Activated gamma-delta T cell (primary cell): Measurements from ENCODE around the gene SPATC1L.

ENCODE experiments used
- DNase-seq: peaks from one replicate; lab custom pipeline; 2025; lab: John Stamatoyannopoulos, UW

Gene SPATC1L

DNA sequence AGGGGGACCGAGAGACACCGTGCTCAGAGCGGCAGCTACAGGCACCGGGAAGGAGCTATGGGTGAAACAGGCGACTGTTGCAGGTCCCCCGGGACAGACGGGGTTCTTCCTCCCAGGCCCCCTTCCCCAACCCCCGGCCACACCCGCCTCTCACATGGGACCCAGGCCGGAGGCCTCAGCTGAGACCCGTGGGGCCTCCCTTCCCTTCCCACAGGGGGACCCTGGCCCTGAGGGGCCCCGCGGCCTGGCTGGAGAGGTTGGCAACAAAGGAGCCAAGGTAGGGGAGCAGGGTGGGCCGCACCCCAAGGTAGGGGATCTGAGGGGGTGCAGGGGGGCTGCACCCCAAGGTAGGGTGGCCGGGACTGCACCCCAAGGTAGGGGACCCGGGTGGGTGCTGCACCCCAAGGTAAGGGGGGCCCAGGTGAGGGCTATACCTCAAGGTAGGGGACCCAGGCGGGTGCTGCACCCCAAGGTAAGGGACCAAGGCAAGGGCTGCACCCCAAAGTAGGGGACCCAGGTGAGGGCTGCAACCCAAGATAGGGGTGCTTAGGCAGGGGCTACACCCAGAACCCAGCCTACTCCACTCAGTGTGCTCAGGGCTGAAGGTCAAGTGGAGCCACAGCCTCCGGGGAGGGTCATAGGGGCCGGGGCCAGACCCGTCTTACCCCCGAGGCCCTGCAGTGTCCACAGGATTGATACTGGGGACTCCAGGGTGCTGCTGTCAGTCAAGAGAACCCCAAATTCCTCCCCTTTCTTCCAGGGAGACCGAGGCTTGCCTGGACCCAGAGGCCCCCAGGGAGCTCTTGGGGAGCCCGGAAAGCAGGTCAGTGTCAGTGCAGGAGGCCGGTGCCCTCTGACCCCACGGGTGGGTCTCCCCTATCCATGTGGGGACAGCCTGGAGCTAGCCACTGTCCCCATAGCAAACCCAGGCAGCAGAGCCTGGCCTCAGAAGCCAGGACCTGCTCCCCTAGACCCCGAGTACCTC, 63.7 kb downstream of the SPATC1L start:
- DNase-seq = no peak

DNA sequence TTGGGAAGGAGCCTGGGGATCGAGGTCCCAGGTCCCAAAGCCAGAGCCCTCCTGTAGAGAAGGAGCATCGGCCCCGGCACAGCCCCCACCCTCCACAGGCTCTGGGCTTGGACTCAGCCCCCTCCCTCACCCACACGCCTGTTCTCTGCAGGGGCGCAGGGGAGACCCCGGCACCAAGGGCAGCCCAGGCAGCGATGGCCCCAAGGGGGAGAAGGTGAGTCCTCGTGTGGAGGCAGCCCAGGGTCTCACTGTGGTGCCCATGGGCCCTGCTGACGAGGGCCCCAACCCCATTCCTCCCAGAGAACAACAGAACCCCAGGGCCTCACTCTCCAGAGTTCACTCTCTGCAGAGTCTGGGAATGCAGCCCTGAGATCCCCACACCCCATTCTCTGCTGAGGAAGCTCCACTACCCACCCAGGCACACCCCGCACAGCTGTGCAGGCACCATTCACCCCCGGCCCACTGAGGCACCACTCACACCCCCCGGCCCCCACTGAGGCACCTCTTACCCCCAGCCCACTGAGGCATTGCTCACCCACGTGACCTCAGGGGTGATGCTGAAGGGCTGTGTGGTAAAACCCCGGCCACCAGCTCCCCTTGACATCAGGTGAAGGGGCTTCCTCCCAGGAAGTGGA, 64.5 kb downstream of the SPATC1L start:
- DNase-seq = no peak

DNA sequence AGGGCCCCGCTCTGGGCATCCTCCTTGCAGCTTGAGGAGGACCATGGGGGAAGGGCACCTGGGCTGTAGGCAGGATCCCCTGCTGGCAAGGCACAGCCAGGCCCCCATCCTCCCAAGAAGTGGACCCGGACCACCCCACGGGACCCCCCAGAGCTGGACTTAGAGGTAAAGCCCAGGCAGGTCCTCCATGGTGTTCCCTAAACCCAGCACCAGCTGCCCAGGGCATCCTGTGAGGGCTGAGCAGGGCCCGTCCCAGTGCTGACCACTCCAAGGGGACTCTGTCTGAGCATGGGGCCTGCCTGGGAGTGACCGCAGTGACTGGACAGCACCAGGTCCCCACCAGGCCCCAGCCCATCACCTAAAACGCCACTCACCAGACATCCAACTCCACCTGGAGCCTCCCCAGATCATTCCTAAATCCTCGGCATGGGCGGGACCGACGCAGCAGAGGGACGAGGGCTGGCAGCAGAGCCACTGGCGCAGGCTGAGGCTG, 65.1 kb downstream of the SPATC1L start:
- DNase-seq = no peak

DNA sequence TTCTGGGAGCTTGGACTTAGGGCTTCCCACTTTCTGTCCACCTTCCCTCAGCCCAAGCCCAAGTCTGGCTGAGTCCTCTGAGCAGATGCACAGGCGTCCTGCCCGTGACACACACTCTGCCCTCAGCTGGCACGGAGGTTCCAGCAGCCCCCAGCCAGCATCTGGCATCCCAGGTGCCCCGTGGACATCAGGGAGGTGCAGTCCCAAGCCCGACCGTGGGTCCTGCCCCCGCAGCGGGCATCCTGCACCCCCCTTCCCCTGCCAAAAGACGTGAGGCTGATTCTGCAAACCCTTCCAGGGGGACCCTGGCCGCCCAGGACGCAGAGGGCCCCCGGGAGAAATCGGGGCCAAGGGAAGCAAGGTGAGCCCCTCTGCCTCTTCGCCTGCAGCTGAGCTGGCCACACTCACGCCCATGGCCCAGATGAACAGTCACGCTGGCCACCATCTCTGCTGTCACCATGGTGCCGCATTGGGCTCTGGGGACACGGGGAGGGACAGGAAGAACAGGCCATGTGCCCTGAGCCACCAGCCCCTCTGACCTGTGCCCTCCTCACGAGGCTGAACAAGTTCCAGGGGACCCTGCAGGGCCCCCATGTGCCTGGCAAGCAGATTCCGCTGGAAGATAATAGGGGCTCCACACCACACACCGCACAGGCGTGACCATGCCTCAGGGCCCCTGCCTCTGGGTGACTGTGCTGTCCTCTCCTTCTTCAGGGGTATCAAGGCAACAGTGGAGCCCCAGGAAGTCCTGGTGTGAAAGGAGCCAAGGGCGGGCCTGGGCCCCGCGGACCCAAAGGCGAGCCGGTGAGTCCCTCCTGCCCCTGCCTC, 65.7 kb downstream of the SPATC1L start:
- DNase-seq = no peak

DNA sequence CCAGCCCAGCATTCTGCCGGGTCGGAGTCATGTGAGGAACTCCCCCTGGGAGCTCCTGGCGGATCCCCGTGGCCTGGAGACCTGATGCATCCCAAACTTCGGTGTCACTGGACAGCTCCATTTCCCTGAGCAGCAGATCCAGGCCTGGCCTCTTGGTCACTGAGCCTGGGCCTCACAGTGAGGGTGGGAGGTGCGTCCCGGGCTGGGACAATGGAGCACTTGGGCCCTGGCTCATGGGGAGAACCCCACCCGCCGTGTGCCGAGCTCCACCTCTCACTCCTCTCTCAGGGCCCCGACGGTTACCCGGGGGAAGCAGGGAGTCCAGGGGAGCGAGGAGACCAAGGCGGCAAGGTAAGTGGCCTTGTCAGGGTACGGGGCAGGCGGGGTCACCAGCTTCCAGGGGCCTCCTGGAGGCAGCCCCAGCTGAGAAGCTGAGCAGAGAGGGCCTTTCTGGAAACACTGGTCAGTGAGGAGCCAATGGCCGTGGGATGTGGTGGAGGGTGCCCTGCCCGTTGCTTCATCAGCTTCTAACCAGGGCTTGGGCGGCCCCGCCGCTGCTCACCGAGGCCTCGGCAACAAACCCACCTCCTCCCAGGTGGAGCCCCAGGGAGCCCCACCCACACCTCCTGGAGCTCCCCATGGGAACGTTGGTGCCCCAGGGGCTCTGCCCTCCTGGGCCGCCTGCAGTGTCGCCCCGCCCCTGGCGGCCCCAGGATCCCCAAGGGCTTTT, 66.5 kb downstream of the SPATC1L start:
- DNase-seq = no peak

DNA sequence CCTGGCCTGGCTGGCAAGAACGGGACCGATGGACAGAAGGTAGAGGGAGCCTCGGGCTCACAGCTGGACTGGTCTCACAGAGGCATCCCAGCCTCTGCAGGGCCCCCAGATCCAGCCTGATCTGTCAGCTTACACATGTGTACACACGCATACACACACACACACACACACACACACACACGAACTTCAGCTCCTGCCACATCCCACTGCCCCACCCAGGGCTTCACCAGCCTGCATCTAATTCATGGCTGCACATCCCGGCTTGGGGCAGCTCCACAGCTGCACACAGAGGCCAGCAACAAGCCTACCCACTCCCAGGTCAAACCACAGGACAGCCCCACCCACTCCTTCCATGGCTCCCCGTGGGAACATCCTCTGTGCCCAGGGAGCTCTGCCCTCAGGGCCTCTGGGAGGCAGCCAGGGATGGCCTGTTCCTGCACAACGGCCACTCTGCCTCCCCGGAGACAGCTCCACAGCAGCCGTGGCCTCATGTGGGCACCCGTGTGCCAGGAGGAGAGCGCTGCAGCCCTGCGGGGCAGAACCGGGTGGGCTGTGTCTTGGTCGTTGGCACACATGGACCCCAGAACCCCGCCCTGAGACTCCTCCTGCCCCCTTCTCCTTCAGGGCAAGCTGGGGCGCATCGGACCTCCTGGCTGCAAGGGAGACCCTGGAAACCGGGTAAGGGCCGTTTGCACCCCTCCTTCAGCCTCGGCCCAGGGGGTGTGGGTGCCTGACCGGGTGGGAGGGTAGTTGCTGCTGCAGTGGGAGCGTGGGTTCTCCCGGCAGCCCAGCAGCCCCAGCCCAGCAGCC, 67.3 kb downstream of the SPATC1L start:
- no peak for DNase-seq

DNA sequence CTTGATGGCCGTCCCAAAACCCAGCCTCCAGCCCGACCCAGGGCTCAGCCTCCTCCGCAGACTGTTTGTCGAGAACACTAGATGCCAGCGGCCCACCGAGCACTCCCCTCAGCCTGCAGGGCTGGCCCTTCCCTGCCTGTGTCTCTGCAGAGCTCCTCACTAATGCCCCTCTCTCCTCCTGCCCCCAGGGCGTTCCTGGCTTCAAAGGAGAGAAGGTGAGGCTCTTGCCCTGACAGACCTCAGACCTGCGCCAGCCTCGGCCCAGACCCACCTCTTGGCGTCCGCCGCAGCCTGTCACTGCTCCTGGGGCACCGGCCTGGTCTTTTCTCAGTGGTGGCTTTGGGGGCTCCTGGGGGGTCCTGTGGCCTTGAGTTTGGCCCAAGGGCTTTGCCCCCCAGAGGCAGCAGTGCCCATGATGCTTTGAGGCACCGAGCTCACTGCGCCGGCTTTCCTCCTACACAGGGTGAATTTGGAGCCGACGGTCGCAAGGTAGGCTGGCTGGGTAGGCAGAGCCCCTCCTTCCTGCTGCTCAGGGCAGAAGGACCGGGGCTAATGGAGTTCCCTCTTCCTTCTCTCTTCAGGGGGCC, 68.0 kb downstream of the SPATC1L start:
- no peak for DNase-seq

DNA sequence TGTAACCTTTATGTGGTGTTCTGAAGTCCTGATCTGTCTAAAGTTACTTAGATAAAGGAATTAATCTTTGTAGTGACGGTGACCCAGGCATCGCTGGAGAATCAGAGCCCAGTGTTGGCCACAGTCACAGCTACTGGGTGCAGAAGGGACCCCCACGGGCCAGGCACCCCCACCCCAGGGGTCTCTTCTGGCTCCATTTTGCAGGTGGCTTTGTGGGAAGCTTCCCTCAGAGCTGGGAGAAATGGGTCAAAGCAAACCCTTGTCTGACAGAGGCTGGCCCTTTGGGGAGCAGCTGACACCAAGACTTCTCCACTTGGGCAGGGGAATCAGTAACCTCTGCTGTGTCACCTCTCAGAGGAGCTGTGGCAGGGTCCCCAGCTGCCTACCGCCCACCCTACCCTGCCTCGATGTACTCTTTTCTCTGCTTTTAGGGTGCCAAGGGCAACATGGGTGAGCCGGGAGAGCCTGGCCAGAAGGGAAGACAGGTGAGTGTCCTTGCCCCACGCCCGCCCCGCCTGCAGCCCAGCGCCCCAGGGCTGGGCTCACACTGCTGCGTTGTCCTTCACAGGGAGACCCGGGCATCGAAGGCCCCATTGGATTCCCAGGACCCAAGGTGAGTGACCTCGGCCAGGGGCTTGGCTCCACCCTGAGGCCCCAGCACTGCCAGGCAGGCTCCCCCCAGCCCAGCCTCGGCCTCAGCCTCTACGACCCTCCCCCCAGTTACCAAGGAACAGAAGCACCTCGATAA, 68.6 kb downstream of the SPATC1L start:
- DNase-seq = no peak

DNA sequence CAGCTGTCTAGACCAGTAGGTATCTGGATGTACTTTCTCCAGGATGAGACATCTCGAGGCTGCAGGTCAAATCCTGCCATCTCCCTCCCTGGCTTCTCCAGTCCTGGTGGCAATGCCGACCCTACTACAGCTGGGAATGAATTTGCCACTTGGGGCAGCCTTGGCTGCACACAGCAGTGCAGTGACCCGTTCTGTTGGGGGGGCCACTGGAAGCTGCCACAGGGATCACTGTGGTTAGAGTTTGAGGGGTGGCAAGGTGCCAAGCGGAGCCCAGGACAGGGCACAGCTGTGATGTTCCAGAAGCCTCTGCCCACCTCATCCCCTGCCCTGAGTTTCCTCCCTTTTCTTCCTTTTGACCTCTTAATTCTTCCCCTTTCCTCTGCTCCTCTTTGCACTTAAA, 69.3 kb downstream of the SPATC1L start:
- no peak for DNase-seq

DNA sequence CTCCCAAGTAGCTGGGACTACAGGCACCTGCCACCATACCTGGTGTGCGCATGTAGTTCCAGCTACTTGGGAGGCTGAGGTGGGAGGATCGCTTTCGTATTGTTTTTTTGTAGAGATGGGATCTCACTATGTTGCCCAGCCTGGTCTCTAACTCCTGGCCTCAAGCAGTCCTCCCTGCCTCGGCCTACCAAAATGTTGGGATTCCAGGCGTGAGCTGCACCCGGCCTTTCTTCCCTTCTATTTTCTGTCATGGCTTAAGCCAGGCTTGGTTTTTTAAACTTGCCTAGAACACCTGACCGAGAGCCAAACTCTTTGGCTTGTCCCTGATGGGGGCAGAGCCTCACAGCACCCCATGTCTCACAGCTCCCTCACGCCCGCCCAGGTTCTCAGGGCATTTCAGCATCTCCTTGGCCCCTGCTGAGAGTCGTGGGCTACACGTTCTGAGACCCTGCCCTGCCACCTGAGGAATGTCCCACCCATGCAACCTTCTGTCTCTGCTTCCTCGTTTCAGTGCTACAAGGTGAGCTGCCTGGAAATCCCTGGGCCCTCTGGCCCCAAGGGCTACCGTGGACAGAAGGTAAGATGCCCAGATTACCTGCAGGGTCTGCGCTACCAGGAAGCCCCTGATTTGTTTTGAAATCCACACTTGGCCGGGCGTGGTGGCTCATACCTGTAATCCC, 70.6 kb downstream of the SPATC1L start:
- no peak for DNase-seq

DNA sequence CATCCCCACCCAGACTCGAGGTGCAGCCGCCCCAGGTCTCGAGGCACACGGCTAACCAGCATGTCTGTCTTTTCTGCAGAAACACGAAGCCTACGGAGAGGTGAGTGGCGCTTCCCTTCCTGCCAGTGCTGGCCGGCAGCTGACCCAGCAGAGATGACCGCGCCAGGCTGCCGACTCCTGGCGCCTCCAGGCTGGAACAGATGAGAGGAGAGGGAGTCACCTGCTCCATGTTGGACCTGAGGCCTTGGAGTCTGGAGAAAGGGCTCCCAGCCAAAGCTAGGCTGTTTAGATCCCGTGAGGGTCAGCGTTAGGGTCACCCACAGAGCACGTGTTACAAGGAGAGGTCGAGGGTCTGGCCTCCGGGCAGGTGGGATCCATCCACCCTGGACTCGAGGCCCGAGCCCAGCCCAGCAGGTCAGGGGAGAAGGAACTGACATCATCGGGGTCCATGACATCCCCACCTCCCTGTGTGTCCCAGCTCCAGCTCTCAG, 71.5 kb downstream of the SPATC1L start:
- DNase-seq = no peak

DNA sequence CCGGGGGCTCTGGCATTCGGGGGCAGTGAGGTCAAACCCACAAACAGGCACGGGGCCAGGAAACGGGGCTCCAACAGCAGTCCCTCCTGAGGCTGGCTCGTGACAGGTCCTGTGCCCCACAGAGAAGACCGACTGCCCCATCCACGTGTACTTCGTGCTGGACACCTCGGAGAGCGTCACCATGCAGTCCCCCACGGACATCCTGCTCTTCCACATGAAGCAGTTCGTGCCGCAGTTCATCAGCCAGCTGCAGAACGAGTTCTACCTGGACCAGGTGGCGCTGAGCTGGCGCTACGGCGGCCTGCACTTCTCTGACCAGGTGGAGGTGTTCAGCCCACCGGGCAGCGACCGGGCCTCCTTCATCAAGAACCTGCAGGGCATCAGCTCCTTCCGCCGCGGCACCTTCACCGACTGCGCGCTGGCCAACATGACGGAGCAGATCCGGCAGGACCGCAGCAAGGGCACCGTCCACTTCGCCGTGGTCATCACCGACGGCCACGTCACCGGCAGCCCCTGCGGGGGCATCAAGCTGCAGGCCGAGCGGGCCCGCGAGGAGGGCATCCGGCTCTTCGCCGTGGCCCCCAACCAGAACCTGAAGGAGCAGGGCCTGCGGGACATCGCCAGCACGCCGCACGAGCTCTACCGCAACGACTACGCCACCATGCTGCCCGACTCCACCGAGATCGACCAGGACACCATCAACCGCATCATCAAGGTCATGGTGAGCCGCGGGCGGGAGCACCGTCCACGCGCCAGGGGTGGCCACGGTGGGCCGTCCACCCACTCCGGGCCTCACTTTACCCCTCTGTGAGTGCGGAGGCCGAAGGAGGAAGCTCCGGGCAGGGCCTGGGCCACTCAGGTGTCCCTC, 72.2 kb downstream of the SPATC1L start:
- DNase-seq = no peak

DNA sequence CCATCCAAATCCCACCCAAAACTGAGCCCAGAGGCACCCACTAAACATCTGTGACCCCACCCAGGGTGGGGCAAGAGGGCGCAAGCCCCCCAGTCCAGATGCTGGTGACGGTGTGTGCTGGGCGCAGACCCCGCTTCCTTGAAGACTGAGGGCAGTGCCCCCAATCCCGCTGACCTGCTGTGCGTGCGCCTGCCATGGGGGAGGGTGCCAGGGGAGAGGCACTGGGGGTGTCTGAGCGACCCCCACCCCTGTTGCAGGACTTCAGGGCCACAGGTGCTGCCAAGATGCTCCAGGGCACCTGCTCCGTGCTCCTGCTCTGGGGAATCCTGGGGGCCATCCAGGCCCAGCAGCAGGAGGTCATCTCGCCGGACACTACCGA, 73.1 kb downstream of the SPATC1L start:
- DNase-seq = no peak
